Kidney epithelial cell (primary cell): ENCODE measurements around the gene ZNF609. TPM values are rescaled to one million over a fixed set of nuclear protein-coding genes. Genes with fewer than 3 reads are reported as not detected.

Source experiments
- DNase-seq: peaks from one replicate; pipeline ENCODE4 v3.0.0-alpha.2; 2010; ENCODE audit warnings: low read depth
- H3K27me3 ChIP-seq: 2 replicates; pipeline ENCODE4 v1.6.0; 2011; ENCODE audit warnings: low read length; ENCODE audit not compliant: control insufficient read depth, insufficient read depth
- H3K36me3 ChIP-seq: 2 replicates; pipeline ENCODE4 v1.5.1; 2011; ENCODE audit warnings: low read length; ENCODE audit not compliant: control insufficient read depth, insufficient read depth
- H3K4me3 ChIP-seq: 2 replicates; pipeline ENCODE4 v1.5.1; 2011; ENCODE audit warnings: low read depth, mild to moderate bottlenecking, control low read depth, low read length
- CTCF ChIP-seq: IDR thresholded peaks from 2 replicates; pipeline ENCODE4 v1.5.1; 2011; ENCODE audit warnings: mild to moderate bottlenecking, moderate library complexity, low read length, control low read depth, inconsistent platforms; ENCODE audit not compliant: insufficient read depth, poor library complexity, severe bottlenecking
- total RNA-seq: library from RNA; depleted of rRNA; stranded (reverse); fragments of >200 nt; gene quantifications from 2 replicates; pipeline ENCODE4 v1.2.3, GENCODE V29; 2015

The ZNF609 gene
- total RNA-seq, 1 donor from 2014 or later, result 18.4 TPM

- Histone ChIP-seq H3K4me3 (no peak overlapping the region), H3K36me3 (no peaks in the 10 kb centered on the region), H3K27me3 (no peaks in the 10 kb centered on the region)
- DNase-seq, result no peak
- no peak for TF ChIP-seq CTCF
Measured at GRCh38 chr15:64610257-64610919, 150.0 kb downstream of the ZNF609 start.

DNA sequence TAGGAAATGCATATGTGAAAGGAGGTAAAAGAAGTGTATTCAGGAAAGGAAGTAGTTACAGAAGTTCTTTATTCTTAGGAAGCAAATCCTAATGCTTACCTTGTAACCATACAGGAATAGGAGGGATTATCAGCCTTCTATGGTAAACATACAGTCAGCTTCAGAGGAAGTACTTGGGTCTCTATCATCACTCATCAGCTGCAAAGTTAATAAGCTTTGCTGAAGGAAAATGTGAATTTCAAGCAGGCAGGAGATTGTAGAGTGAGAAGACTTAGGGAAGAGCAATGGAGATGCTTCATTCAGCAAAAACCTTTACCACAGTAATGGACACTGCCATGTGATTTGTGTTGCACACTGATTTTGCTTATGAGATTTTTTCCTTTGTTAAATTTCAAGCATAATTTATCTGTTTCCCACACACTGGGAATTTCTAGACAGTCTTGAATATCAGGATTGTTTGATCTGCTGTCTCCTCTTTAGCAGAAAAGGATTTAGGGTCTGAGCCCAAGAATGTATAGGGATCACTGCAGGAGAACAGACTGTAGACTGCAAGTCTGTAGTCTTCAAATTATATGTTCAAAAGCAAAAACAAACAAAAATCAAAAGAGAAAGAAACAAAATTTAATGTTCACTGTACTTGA, 150.8 kb downstream of the ZNF609 start:
- Histone ChIP-seq H3K36me3 (no peaks in the 10 kb centered on the region), H3K27me3 (no peaks in the 10 kb centered on the region), H3K4me3 (no peak overlapping the region)
- no peak for DNase-seq
- no peak for TF ChIP-seq CTCF

GRCh38 chr15:64614519-64614918, 154.1 kb downstream of the ZNF609 start:
- no peak overlapping the region for H3K4me3 ChIP-seq
- no peaks in the 10 kb centered on the region for H3K36me3 ChIP-seq
- H3K27me3 ChIP-seq, result no peaks in the 10 kb centered on the region
- no peak for TF ChIP-seq CTCF
- DNase-seq, result no peak

DNA sequence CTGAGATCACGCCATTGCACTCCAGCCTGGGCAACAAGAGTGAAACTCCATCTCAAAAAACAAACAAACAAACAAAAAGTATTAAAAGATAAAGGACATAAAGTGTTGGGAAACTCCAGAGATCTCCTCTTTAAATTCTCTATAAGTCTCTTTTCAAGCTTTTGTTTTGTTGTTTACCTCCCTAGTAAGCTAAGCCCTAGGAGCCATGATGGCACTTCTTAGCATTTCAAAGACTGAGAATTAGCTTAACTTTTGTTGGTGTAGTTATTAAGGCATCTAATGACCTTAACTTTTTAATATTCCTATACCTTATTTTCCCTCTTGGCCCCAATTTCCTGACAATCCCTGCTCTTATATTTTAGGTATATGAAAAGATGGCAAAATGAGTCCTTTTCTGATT, 157.3 kb downstream of the ZNF609 start:
- Histone ChIP-seq H3K4me3 (no peak overlapping the region), H3K36me3 (peaks cover under 1% of the 10 kb centered on the region), H3K27me3 (no peaks in the 10 kb centered on the region)
- DNase-seq, result no peak
- TF ChIP-seq CTCF, result no peak

- TF ChIP-seq CTCF, result no peak
- DNase-seq, result no peak
- H3K4me3 ChIP-seq, result no peak overlapping the region
- peaks cover 1% of the 10 kb centered on the region for H3K36me3 ChIP-seq
- no peaks in the 10 kb centered on the region for H3K27me3 ChIP-seq
Measured at GRCh38 chr15:64618138-64618537, 157.8 kb downstream of the ZNF609 start.

DNA sequence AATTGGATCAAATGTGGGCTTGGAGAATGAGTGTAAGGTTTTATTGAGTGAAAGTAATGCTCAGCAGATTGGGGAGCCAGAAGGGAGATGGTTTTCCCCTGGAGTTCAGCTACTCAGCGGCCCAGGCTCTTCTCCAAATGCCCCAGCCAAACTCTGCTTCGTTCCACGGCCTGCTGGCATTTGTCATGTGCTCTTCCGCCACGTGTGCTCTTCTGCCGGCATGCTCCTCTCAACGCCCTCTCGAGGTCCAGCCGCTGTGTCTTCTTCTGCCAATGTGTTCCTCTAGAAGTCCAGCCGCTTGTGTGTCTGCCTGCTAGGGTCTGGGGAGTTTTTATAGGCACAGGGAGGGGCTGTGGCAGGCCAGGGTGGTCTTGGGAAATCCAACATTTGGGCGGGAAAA, 158.2 kb downstream of the ZNF609 start:
- no peak for TF ChIP-seq CTCF
- Histone ChIP-seq H3K4me3 (no peak overlapping the region), H3K36me3 (peaks cover 1% of the 10 kb centered on the region), H3K27me3 (no peaks in the 10 kb centered on the region)
- no peak for DNase-seq
